ENCODE measurements around the gene NEDD9. TPM values are rescaled to one million over a fixed set of nuclear protein-coding genes. Genes with fewer than 3 reads are reported as not detected.

NEDD9 gene, protein sequence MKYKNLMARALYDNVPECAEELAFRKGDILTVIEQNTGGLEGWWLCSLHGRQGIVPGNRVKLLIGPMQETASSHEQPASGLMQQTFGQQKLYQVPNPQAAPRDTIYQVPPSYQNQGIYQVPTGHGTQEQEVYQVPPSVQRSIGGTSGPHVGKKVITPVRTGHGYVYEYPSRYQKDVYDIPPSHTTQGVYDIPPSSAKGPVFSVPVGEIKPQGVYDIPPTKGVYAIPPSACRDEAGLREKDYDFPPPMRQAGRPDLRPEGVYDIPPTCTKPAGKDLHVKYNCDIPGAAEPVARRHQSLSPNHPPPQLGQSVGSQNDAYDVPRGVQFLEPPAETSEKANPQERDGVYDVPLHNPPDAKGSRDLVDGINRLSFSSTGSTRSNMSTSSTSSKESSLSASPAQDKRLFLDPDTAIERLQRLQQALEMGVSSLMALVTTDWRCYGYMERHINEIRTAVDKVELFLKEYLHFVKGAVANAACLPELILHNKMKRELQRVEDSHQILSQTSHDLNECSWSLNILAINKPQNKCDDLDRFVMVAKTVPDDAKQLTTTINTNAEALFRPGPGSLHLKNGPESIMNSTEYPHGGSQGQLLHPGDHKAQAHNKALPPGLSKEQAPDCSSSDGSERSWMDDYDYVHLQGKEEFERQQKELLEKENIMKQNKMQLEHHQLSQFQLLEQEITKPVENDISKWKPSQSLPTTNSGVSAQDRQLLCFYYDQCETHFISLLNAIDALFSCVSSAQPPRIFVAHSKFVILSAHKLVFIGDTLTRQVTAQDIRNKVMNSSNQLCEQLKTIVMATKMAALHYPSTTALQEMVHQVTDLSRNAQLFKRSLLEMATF
- total RNA-seq (2022; extraction: Qiagen RNA extraction; ENCODE audit: low read depth): 34.5 to 53.2 TPM (median 45.2 TPM) in 5 replicates

DNA sequence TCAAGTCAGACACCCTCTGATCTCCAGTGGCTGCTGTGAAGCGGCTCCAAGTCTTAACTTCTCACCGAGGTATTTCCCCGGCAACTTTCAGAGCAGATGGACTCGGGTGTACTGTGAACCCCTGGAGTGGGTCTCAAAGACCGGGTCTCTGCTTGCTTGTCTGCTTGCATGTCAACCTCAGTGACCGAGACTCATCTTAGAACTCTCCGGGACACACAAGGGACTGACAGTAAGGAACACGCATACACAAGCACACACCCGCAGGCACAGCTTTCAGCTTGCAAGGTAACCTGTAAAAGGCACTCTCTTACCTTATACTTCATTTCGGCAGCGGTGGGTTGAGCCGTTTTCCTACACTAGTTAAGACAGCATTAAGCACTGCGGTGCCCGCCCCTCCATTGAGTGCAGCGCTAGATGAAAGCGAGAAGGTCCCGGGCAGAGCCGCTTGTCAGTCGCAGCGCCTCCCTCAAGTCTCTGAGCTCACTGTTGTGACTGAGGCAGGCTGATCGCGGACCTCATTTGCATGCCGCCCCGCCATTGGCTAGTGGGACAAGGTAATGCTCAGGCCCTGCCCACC lies at the start of gene NEDD9:
Gene NEDD9 (minus strand): TSS at position 476 of the 577 bp plus-strand sequence. CDS start 153 bp downstream, at position 323.

Other genes starting within 250 kb of the NEDD9 start
- gene ELOVL2, start 188.4 kb downstream of the NEDD9 start, total RNA-seq (2022; extraction: Qiagen RNA extraction; ENCODE audit: low read depth): 3.6 to 7.5 TPM (median 6.7 TPM) in 5 replicates
- 12.6 to 18.9 TPM (median 15.4 TPM) in 5 replicates for gene SMIM13, start 138.8 kb downstream of the NEDD9 start, total RNA-seq (2022; extraction: Qiagen RNA extraction; ENCODE audit: low read depth)
- not detected in 5 replicates for gene ERVFRD-1, start 120.9 kb downstream of the NEDD9 start, total RNA-seq (2022; extraction: Qiagen RNA extraction; ENCODE audit: low read depth)